GM21786 (cell line): ENCODE data around the gene HOTAIR.

ENCODE experiments used
- ATAC-seq: cut with Tn5 transposase; IDR thresholded peaks from one replicate; pipeline ENCODE4 v1.9.1; 2021; ENCODE audit not compliant: unreplicated experiment

Gene HOTAIR

GRCh38 chr12:54011665-54012532 lies 37.1 kb upstream of the HOTAIR start:
- no peak for ATAC-seq

GRCh38 chr12:54010972-54011664 lies 36.4 kb upstream of the HOTAIR start:
- ATAC-seq, result no peak

GRCh38 chr12:54010053-54010971 lies 35.6 kb upstream of the HOTAIR start:
- no peak for ATAC-seq

- no peak for ATAC-seq
Observed at GRCh38 chr12:54009171-54010052, 34.7 kb upstream of the HOTAIR start.

- no peak for ATAC-seq
Observed at GRCh38 chr12:54008260-54008552, 33.5 kb upstream of the HOTAIR start.

- ATAC-seq, result no peak
Observed at GRCh38 chr12:54007538-54008259, 32.9 kb upstream of the HOTAIR start.

- ATAC-seq, result no peak
Observed at GRCh38 chr12:54006559-54007220, 31.9 kb upstream of the HOTAIR start.

GRCh38 chr12:54005853-54006558 lies 31.3 kb upstream of the HOTAIR start:
- ATAC-seq, result peak; percentile 74

- ATAC-seq, result no peak
Observed at GRCh38 chr12:54005531-54005852, 30.7 kb upstream of the HOTAIR start.

- no peak for ATAC-seq
Observed at GRCh38 chr12:54004841-54005530, 30.2 kb upstream of the HOTAIR start.

GRCh38 chr12:54004063-54004840 lies 29.5 kb upstream of the HOTAIR start:
- no peak for ATAC-seq

- no peak for ATAC-seq
Observed at GRCh38 chr12:54003625-54004024, 28.9 kb upstream of the HOTAIR start.

GRCh38 chr12:54002915-54003389 lies 28.2 kb upstream of the HOTAIR start:
- no peak for ATAC-seq

GRCh38 chr12:54002278-54002914 lies 27.6 kb upstream of the HOTAIR start:
- ATAC-seq, result no peak

- ATAC-seq, result no peak
Observed at GRCh38 chr12:54001283-54002187, 26.8 kb upstream of the HOTAIR start.
